Measurements from ENCODE around the gene FYCO1. TPM values are rescaled to one million over a fixed set of nuclear protein-coding genes. Genes with fewer than 3 reads are reported as not detected.
A peak's percentile ranks its signal among the peaks of the same experiment; 100 is the strongest.

The FYCO1 gene
- polyA plus RNA-seq, 3 donors, result 0.59 to 5.0 (median 1.3) TPM

- H2AFZ ChIP-seq (ENCODE audit: insufficient read depth, low read depth, low read length, poor library complexity, severe bottlenecking), result no peak overlapping the region
- peaks cover 20% of the 10 kb centered on the region for H3K4me1 Mint-ChIP-seq
- intact Hi-C loops (cut with micrococcal nuclease), result no loop called here
- no peak overlapping the region for H3K4me2 ChIP-seq (replicated peaks; ENCODE audit: extremely low read depth, low read length, poor library complexity, severe bottlenecking)
- peaks cover 0 to 1% (median 0%) of the 10 kb centered on the region in 7 donors for H3K9me3 Mint-ChIP-seq
- no peak for TF ChIP-seq CTCF (IDR thresholded peaks at IDR 0.05)
- H4K20me1 ChIP-seq (ENCODE audit: insufficient read depth, low read length), result no peaks in the 10 kb centered on the region
- H3K79me2 ChIP-seq (ENCODE audit: insufficient read depth, low read length), result no peaks in the 10 kb centered on the region
- peaks cover 0 to 3% (median 2%) of the 10 kb centered on the region in 3 donors for H3K27me3 Mint-ChIP-seq (ENCODE audit: low read depth in 3 of 3)
- H3K27me3 ChIP-seq (ENCODE audit: control insufficient read depth in 2 of 2, insufficient read depth in 2 of 2, low read length in 2 of 2), result no peaks in the 10 kb centered on the region
- 94% methylated on average over 8 of the region's 8 CpGs for WGBS (ENCODE audit: insufficient coverage)
- no peak overlapping the region for H3K27ac ChIP-seq (ENCODE audit: low read depth in 1 of 2, low read length in 2 of 2)
- peaks cover 13 to 19% of the 10 kb centered on the region in 2 donors for H3K4me1 ChIP-seq (ENCODE audit: control insufficient read depth in 1 of 2, insufficient read depth in 2 of 2, low read length in 2 of 2)
- H3K36me3 Mint-ChIP-seq, result peaks cover 85 to 89% of the 10 kb centered on the region in 2 donors
- no peak overlapping the region for H3K4me3 ChIP-seq (replicated peaks in 1 of 3; ENCODE audit: low read depth in 2 of 3, low read length in 3 of 3)
- H3K4me3 Mint-ChIP-seq, result no peak overlapping the region
- no peak overlapping the region for H3K9ac ChIP-seq (ENCODE audit: insufficient read depth, low read length, poor library complexity, severe bottlenecking)
- peak overlapping the region in 1 of 7 donors; percentile 61 for H3K27ac Mint-ChIP-seq
- peaks cover 74 to 79% of the 10 kb centered on the region in 2 donors for H3K36me3 ChIP-seq (replicated peaks in 1 of 2; ENCODE audit: control insufficient read depth in 1 of 2, insufficient read depth in 2 of 2, low read length in 2 of 2)
- no peak for DNase-seq
- no peaks in the 10 kb centered on the region for H3K9me3 ChIP-seq (replicated peaks in 1 of 2; ENCODE audit: control insufficient read depth in 1 of 2, insufficient read depth in 1 of 2, low read length in 2 of 2)
Measured at GRCh38 chr3:45967724-45968123, 27.9 kb downstream of the FYCO1 start.

DNA sequence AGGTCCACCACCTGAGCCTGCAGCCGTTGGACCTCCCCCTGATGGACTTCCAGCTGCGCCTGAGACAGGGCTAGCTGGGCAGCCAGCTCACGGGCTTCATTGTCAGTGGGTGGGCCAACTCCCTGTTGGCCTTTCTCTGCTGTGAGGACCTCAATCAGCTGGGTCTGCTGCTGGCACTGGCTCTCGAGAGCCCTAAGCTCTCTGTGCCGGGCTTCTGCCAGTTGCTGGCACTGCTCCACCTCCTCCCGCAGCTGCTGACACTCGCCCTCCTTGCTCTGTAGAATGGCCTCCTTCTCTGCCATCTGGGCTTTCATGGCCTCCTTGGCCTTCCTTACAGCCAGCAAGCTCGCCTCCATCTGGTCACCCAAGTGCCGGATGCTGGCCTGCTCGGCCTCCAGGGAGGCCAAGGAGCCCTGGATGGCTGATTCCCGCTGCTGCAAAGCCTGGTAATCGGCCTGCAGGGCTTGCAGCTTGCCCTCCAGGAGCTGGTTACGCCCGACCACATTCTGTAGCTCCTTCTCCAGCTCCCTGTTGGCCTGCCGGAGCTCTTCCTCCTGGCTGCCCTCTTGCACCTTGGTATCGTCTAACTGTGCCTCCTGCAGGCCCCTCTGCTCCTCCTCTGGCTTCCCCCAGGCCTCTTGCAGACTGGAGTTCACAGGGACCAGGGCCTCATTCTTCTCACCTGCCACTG is 28.5 kb downstream of the FYCO1 start:
- no peaks in the 10 kb centered on the region for H3K27me3 ChIP-seq (ENCODE audit: control insufficient read depth in 2 of 2, insufficient read depth in 2 of 2, low read length in 2 of 2)
- H3K4me1 Mint-ChIP-seq, result peaks cover 17% of the 10 kb centered on the region
- WGBS (ENCODE audit: insufficient coverage), result 96% methylated on average over 16 of the region's 16 CpGs
- peaks cover 91 to 96% of the 10 kb centered on the region in 2 donors for H3K36me3 Mint-ChIP-seq
- H3K4me3 ChIP-seq (replicated peaks in 1 of 3; ENCODE audit: low read depth in 2 of 3, low read length in 3 of 3), result no peak overlapping the region
- no peak overlapping the region for H3K4me3 Mint-ChIP-seq
- H3K27me3 Mint-ChIP-seq (ENCODE audit: low read depth in 3 of 3), result peaks cover 0 to 3% (median 2%) of the 10 kb centered on the region in 3 donors
- no peak overlapping the region for H3K9ac ChIP-seq (ENCODE audit: insufficient read depth, low read length, poor library complexity, severe bottlenecking)
- no peak overlapping the region for H3K4me2 ChIP-seq (replicated peaks; ENCODE audit: extremely low read depth, low read length, poor library complexity, severe bottlenecking)
- H3K36me3 ChIP-seq (replicated peaks in 1 of 2; ENCODE audit: control insufficient read depth in 1 of 2, insufficient read depth in 2 of 2, low read length in 2 of 2), result peaks cover 80 to 85% of the 10 kb centered on the region in 2 donors
- no peak overlapping the region for H2AFZ ChIP-seq (ENCODE audit: insufficient read depth, low read depth, low read length, poor library complexity, severe bottlenecking)
- peaks cover 0 to 1% (median 0%) of the 10 kb centered on the region in 7 donors for H3K9me3 Mint-ChIP-seq
- H3K4me1 ChIP-seq (ENCODE audit: control insufficient read depth in 1 of 2, insufficient read depth in 2 of 2, low read length in 2 of 2), result peaks cover 7 to 13% of the 10 kb centered on the region in 2 donors
- H3K27ac ChIP-seq (ENCODE audit: low read depth in 1 of 2, low read length in 2 of 2), result no peak overlapping the region
- no peak overlapping the region for H3K27ac Mint-ChIP-seq
- no peak for DNase-seq
- intact Hi-C loops (cut with micrococcal nuclease), result no loop called here
- H3K9me3 ChIP-seq (replicated peaks in 1 of 2; ENCODE audit: control insufficient read depth in 1 of 2, insufficient read depth in 1 of 2, low read length in 2 of 2), result no peaks in the 10 kb centered on the region
- no peak for TF ChIP-seq CTCF (IDR thresholded peaks at IDR 0.05)
- no peaks in the 10 kb centered on the region for H4K20me1 ChIP-seq (ENCODE audit: insufficient read depth, low read length)
- no peaks in the 10 kb centered on the region for H3K79me2 ChIP-seq (ENCODE audit: insufficient read depth, low read length)
